Uterus (tissue), 4 donors: ENCODE data around the gene SMARCC2. TPM values are rescaled to one million over a fixed set of nuclear protein-coding genes. Genes with fewer than 3 reads are reported as not detected.

Source experiments
- DNase-seq, 2 donors: peaks; one replicate each; pipeline ENCODE4 v3.0.0-alpha.2; 2019 to 2020
- H3K27ac ChIP-seq, 2 donors: fragments of 200-600 bp; sonication (generic); 1 replicate in 1 of 2; 2 replicates in 1 of 2; pipeline ENCODE4 v1.5.1; 2016 to 2018
- H3K27me3 ChIP-seq, 2 donors: fragments of 200-600 bp; sonication (generic); one replicate each; pipeline ENCODE4 v1.5.1; 2018 to 2019; ENCODE audit warnings: control low read depth in 1 of 2
- H3K36me3 ChIP-seq, 2 donors: fragments of 200-600 bp; sonication (generic); one replicate each; pipeline ENCODE4 v1.5.1; 2019; ENCODE audit warnings: control low read depth in 1 of 2
- H3K4me1 ChIP-seq, 2 donors: fragments of 200-600 bp; sonication (generic); one replicate each; pipeline ENCODE4 v1.5.1; 2018 to 2019; ENCODE audit warnings: control low read depth in 1 of 2
- H3K4me3 ChIP-seq, 2 donors: fragments of 200-600 bp; sonication (generic); 1 replicate in 1 of 2; 2 replicates in 1 of 2; pipeline ENCODE4 v1.5.1; 2018 to 2019; ENCODE audit warnings: mild to moderate bottlenecking in 1 of 2
- H3K9me3 ChIP-seq, 2 donors: fragments of 200-600 bp; sonication (generic); one replicate each; pipeline ENCODE4 v1.5.1; 2019; ENCODE audit warnings: control low read depth in 1 of 2
- CTCF ChIP-seq, 4 experiments: fragments of 200-600 bp in 2 of 4; fragments of 450-650 bp in 2 of 4; sonication (generic) in 2 of 4; IDR thresholded peaks; one replicate each; pipeline ENCODE4 v1.5.1; 2016 to 2019; ENCODE audit warnings: antibody characterized with exemption in 4 of 4, mild to moderate bottlenecking in 2 of 4, moderate library complexity in 1 of 4
- POLR2A ChIP-seq, 2 donors: fragments of 450-650 bp; IDR thresholded peaks; one replicate each; pipeline ENCODE4 v1.6.1; 2016; ENCODE audit warnings: antibody characterized with exemption in 2 of 2, mild to moderate bottlenecking in 1 of 2, moderate library complexity in 1 of 2
- intact Hi-C: fragments of 100-400 bp; cut with DNase I; formaldehyde crosslinking; loops from one replicate; pipeline ENCODE4 v1.15.1; 2023; ENCODE audit warnings: low total_unique reads
- total RNA-seq, 4 donors: library from RNA; depleted of rRNA in 3 of 4; stranded (reverse); fragments of >200 nt in 3 of 4; gene quantifications; one replicate each; pipeline versions ENCODE4 v1.1.0 to v1.2.4, GENCODE V29; 2014 to 2023
- donor health status: DM: yes; HTN: yes; CAD: no.

Gene SMARCC2
- 100 to 1,000 TPM in 1 of 4 donors, 10 to 100 TPM in 3; 63.2 to 214 (median 81.0) TPM for total RNA-seq

GRCh38 chr12:56189099-56189917 lies at the start of gene SMARCC2:
Gene SMARCC2 (minus strand): TSS chr12:56189483. CDS start chr12:56189461, 22 bp downstream.
- peak within 1 kb of the TSS; percentile 69 to 94 for H3K4me3 ChIP-seq
- no peaks in the 10 kb centered on the region for H3K27me3 ChIP-seq
- no peaks in the 10 kb centered on the region for H3K36me3 ChIP-seq
- H3K27ac ChIP-seq = peak within 1 kb of the TSS; percentile 98 to 99
- H3K9me3 ChIP-seq = no peaks in the 10 kb centered on the region
- intact Hi-C loops = no loop called here
- peak; percentile 57 to 96 (median 89) for TF ChIP-seq CTCF (IDR thresholded peaks at IDR 0.05)
- TF ChIP-seq POLR2A (IDR thresholded peaks at IDR 0.05) = peak; percentile 40 to 48
- DNase-seq = peak; percentile 90 to 91
- H3K4me1 ChIP-seq = no peaks in the 10 kb centered on the region

- Histone ChIP-seq H3K27ac (no peak overlapping the region), H3K36me3 (no peaks in the 10 kb centered on the region), H3K27me3 (no peaks in the 10 kb centered on the region), H3K9me3 (no peaks in the 10 kb centered on the region), H3K4me3 (no peak overlapping the region), H3K4me1 (no peaks in the 10 kb centered on the region)
- intact Hi-C loops = no loop called here
- TF ChIP-seq POLR2A (IDR thresholded peaks at IDR 0.05) (no peak), CTCF (IDR thresholded peaks at IDR 0.05) (no peak)
- DNase-seq = no peak
These were observed 48.3 kb upstream of the SMARCC2 start for GRCh38 chr12:56237552-56237951.

- intact Hi-C loops = no loop called here
- H3K27me3 ChIP-seq = no peaks in the 10 kb centered on the region
- no peak overlapping the region for H3K4me3 ChIP-seq
- no peak for DNase-seq
- H3K4me1 ChIP-seq = no peaks in the 10 kb centered on the region
- H3K27ac ChIP-seq = no peak overlapping the region
- H3K9me3 ChIP-seq = no peaks in the 10 kb centered on the region
- no peaks in the 10 kb centered on the region for H3K36me3 ChIP-seq
- TF ChIP-seq POLR2A (IDR thresholded peaks at IDR 0.05) = no peak
- no peak for TF ChIP-seq CTCF (IDR thresholded peaks at IDR 0.05)
These were observed 47.7 kb upstream of the SMARCC2 start for GRCh38 chr12:56236985-56237384.

GRCh38 chr12:56236091-56236490 lies 46.8 kb upstream of the SMARCC2 start:
- TF ChIP-seq CTCF (IDR thresholded peaks at IDR 0.05) (no peak), POLR2A (IDR thresholded peaks at IDR 0.05) (no peak)
- intact Hi-C loops = no loop called here
- no peak overlapping the region for H3K27ac ChIP-seq
- no peak for DNase-seq
- H3K4me3 ChIP-seq = no peak overlapping the region
- no peaks in the 10 kb centered on the region for H3K9me3 ChIP-seq
- no peaks in the 10 kb centered on the region for H3K4me1 ChIP-seq
- H3K36me3 ChIP-seq = no peaks in the 10 kb centered on the region
- H3K27me3 ChIP-seq = no peaks in the 10 kb centered on the region

- no peak overlapping the region for H3K4me3 ChIP-seq
- no peak for DNase-seq
These were observed 45.6 kb upstream of the SMARCC2 start for GRCh38 chr12:56234746-56235436.

More at GRCh38 chr12:56234746-56235436, 45.6 kb upstream of the SMARCC2 start:
- Histone ChIP-seq H3K9me3 (no peaks in the 10 kb centered on the region), H3K4me1 (no peaks in the 10 kb centered on the region), H3K27me3 (no peaks in the 10 kb centered on the region), H3K27ac (no peak overlapping the region), H3K36me3 (no peaks in the 10 kb centered on the region)
- TF ChIP-seq POLR2A (IDR thresholded peaks at IDR 0.05) (no peak), CTCF (IDR thresholded peaks at IDR 0.05) (no peak)
- intact Hi-C loops = no loop called here
